IMR-90 (cell line): Measurements from ENCODE around the gene UGT2B15. TPM values are rescaled to one million over a fixed set of nuclear protein-coding genes. Genes with fewer than 3 reads are reported as not detected.
"Not testable (repeated sequence)": the region's sequence is repeated elsewhere in the genome, so short reads cannot be mapped to it uniquely, and the experiment has no call there.

Experiments used
- ATAC-seq: fragments of 200-7000 bp; cut with Tn5 transposase; 2 replicates; pipeline ENCODE4 v1.9.1; 2020; ENCODE audit warnings: low read depth, mild to moderate bottlenecking, moderate library complexity
- BruUV-seq: library from RNA; stranded (reverse); fragments of 400-500 nt; replicated peaks from 2 replicates; lab custom pipeline; 2021; lab: Mats Ljungman, UMichigan
- CTCF ChIA-PET: fragments of 300-600 bp; formaldehyde crosslinking; extraction: SDS; loops from one replicate; lab custom pipeline; 2021; ENCODE audit warnings: antibody characterized with exemption; lab: Yijun Ruan, JAX
- POLR2A ChIA-PET: fragments of 300-600 bp; sonication (Branson Sonifier 250); formaldehyde crosslinking; loops from one replicate; lab custom pipeline; 2022; ENCODE audit warnings: antibody characterized with exemption; ENCODE audit not compliant: unreplicated experiment; lab: Charles Lee
- DNase-seq: peaks from one replicate; pipeline ENCODE4 v3.0.0; 2013
- H2AFZ ChIP-seq: replicated peaks from 2 replicates; pipeline ENCODE3; 2013; ENCODE audit warnings: low read length, mild to moderate bottlenecking; ENCODE audit not compliant: poor library complexity
- H2AK5ac ChIP-seq: 2 replicates; pipeline ENCODE4 v1.6.1; 2013; ENCODE audit warnings: low read depth, low read length, inconsistent platforms
- H2AK9ac ChIP-seq: replicated peaks from 2 replicates; pipeline ENCODE3; 2013; ENCODE audit warnings: mild to moderate bottlenecking, low read depth, low read length, moderate library complexity; ENCODE audit not compliant: poor library complexity
- H2BK120ac ChIP-seq: 2 replicates; pipeline ENCODE4 v1.6.1; 2013; ENCODE audit warnings: low read depth, low read length, inconsistent platforms
- H2BK15ac ChIP-seq: 3 replicates; pipeline ENCODE4 v1.6.1; 2013; ENCODE audit warnings: low read depth, low read length, inconsistent platforms
- H2BK20ac ChIP-seq: 2 replicates; pipeline ENCODE4 v1.6.1; 2013; ENCODE audit warnings: low read depth, mild to moderate bottlenecking, inconsistent platforms, low read length, moderate library complexity
- H2BK5ac ChIP-seq: 2 replicates; pipeline ENCODE4 v1.6.1; 2013; ENCODE audit warnings: mild to moderate bottlenecking, low read depth, low read length, inconsistent platforms; ENCODE audit not compliant: poor library complexity, severe bottlenecking
- H3K14ac ChIP-seq: replicated peaks from 2 replicates; pipeline ENCODE4 v1.6.1; 2013; ENCODE audit warnings: low read depth, low read length, inconsistent platforms
- H3K18ac ChIP-seq: 2 replicates; pipeline ENCODE4 v1.6.1; 2013; ENCODE audit warnings: low read depth, low read length, control low read depth
- H3K23ac ChIP-seq: 2 replicates; pipeline ENCODE4 v1.6.1; 2013; ENCODE audit warnings: low read depth, low read length, inconsistent platforms
- H3K27ac ChIP-seq: 2 replicates; pipeline ENCODE4 v1.5.1; 2013; ENCODE audit warnings: mild to moderate bottlenecking, control low read depth, low read length; ENCODE audit not compliant: insufficient read depth
- H3K27me3 ChIP-seq: 2 replicates; pipeline ENCODE4 v1.6.1; 2013; ENCODE audit warnings: low read length; ENCODE audit not compliant: control insufficient read depth, insufficient read depth
- H3K36me3 ChIP-seq: 2 replicates; pipeline ENCODE4 v1.6.1; 2013; ENCODE audit warnings: low read length, mixed read lengths; ENCODE audit not compliant: control insufficient read depth, insufficient read depth
- H3K4ac ChIP-seq: 2 replicates; pipeline ENCODE4 v1.6.1; 2013; ENCODE audit warnings: low read depth, low read length, inconsistent platforms
- H3K4me1 ChIP-seq: 2 replicates; pipeline ENCODE4 v1.6.1; 2013; ENCODE audit warnings: low read length, mixed read lengths; ENCODE audit not compliant: control insufficient read depth, insufficient read depth
- H3K4me2 ChIP-seq: 2 replicates; pipeline ENCODE4 v1.6.1; 2013; ENCODE audit warnings: low read depth, mild to moderate bottlenecking, control low read depth, low read length, moderate library complexity
- H3K4me3 ChIP-seq: 2 replicates; pipeline ENCODE4 v1.5.1; 2013; ENCODE audit warnings: low read depth, mild to moderate bottlenecking, control low read depth, low read length, moderate library complexity; ENCODE audit not compliant: insufficient read depth
- H3K56ac ChIP-seq: 2 replicates; pipeline ENCODE4 v1.6.1; 2013; ENCODE audit warnings: low read length, inconsistent platforms; ENCODE audit not compliant: insufficient read depth; ENCODE audit errors: extremely low read depth
- H3K79me1 ChIP-seq, 2 experiments: 2 replicates each; pipeline ENCODE4 v1.6.1; 2013; ENCODE audit warnings: low read length in 2 of 2, inconsistent platforms in 1 of 2, low read depth in 1 of 2
- H3K9ac ChIP-seq: 2 replicates; pipeline ENCODE4 v1.6.1; 2013; ENCODE audit warnings: low read depth, low read length, control low read depth
- H3K9me1 ChIP-seq: 2 replicates; pipeline ENCODE4 v1.6.1; 2013; ENCODE audit warnings: low read length, inconsistent platforms; ENCODE audit not compliant: insufficient read depth
- H3K9me3 ChIP-seq: 2 replicates; pipeline ENCODE4 v1.6.1; 2013; ENCODE audit warnings: low read length; ENCODE audit not compliant: control insufficient read depth, insufficient read depth
- H4K20me1 ChIP-seq: 2 replicates; pipeline ENCODE4 v1.6.1; 2013; ENCODE audit warnings: low read length, inconsistent platforms; ENCODE audit not compliant: insufficient read depth
- H4K5ac ChIP-seq: 2 replicates; pipeline ENCODE4 v1.6.1; 2013; ENCODE audit warnings: mild to moderate bottlenecking, low read depth, low read length, control low read depth
- H4K8ac ChIP-seq, 2 experiments: 2 replicates each; pipeline ENCODE4 v1.6.1; 2013; ENCODE audit warnings: low read depth in 2 of 2, low read length in 2 of 2, control low read depth in 1 of 2, inconsistent platforms in 1 of 2
- H4K91ac ChIP-seq: 2 replicates; pipeline ENCODE4 v1.6.1; 2013; ENCODE audit warnings: low read depth, low read length, inconsistent platforms; ENCODE audit not compliant: insufficient read depth
- WGBS, 2 experiments: methylation state at CpG; one replicate each; pipeline versions ENCODE4 v1.1.5 to v1.1.7; 2013; ENCODE audit warnings: missing lambda C conversion rate in 2 of 2; ENCODE audit not compliant: insufficient read length in 1 of 2; ENCODE audit errors: extremely low coverage in 2 of 2; 5-methylcytosine and 5-hydroxymethylcytosine counted together
- dilution Hi-C: fragments of 300-500 bp; cut with HindIII; formaldehyde crosslinking; loops from one replicate; pipeline ENCODE4 v1.14.3; 2018; ENCODE audit warnings: low sequenced_read_pairs; ENCODE audit not compliant: unreplicated experiment
- in situ Hi-C: fragments of 300-500 bp; cut with MboI; formaldehyde crosslinking; loops from 3 replicates; pipeline ENCODE4 v1.14.3; 2019; ENCODE audit warnings: low sequenced_read_pairs, inconsistent platforms, mixed read lengths
- intact Hi-C: fragments of 100-400 bp; cut with micrococcal nuclease; formaldehyde crosslinking; loops from 2 replicates; pipeline ENCODE4 v1.10.0; 2022
- polyA plus RNA-seq, 3 experiments: library from polyadenylated mRNA; depleted of rRNA; stranded (reverse); fragments of >200 nt; gene quantifications; 2 replicates each; pipeline ENCODE4 v1.2.3, GENCODE V29; 2012; ENCODE audit warnings: low replicate concordance in 1 of 3
- total RNA-seq: library from RNA; depleted of rRNA; stranded (reverse); fragments of >200 nt; gene quantifications from 2 replicates; pipeline ENCODE4 v1.2.3, GENCODE V29; 2012

Gene UGT2B15
- total and polyA plus RNA-seq, 2 of the 4 experiments (the other 2 are of a cell fraction), result not detected

DNA sequence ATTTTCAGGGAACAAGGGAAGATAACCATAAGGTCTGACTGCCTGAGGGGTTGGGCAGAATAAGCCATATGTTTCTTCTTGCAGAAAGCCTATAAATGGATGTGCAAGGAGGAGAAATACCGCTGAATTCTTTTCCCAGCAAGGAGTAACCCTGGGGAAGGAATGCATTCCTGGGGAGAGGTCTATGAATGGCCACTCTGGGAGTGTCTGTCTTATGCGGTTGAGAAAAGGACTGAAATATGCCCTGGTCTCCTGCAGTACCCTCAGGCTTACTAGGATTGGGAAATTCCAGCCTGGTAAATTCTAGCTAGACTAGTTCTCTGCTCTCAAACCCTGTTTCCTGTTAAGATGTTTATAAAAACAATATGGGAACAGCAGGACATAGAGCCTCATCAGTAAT, 32.7 kb upstream of the UGT2B15 start:
- H3K56ac ChIP-seq, H3K9me1 ChIP-seq, H3K27ac ChIP-seq, H2BK5ac ChIP-seq, H3K4me1 ChIP-seq, CTCF ChIA-PET, intact Hi-C loops, H3K36me3 ChIP-seq, BruUV-seq, H3K4ac ChIP-seq, dilution Hi-C loops, H3K79me1 ChIP-seq, POLR2A ChIA-PET, H2BK120ac ChIP-seq, H3K14ac ChIP-seq, H2BK20ac ChIP-seq, H3K18ac ChIP-seq, ATAC-seq, H4K20me1 ChIP-seq, DNase-seq, H2AFZ ChIP-seq, H2AK5ac ChIP-seq, in situ Hi-C loops, H3K4me2 ChIP-seq, H3K9me3 ChIP-seq, H3K9ac ChIP-seq, H2AK9ac ChIP-seq, H2BK15ac ChIP-seq, H3K27me3 ChIP-seq, H4K8ac ChIP-seq, H3K4me3 ChIP-seq, H4K91ac ChIP-seq, H4K5ac ChIP-seq, H3K23ac ChIP-seq: not testable (repeated sequence)
- no CpG with 5 or more reads among the region's 2 CpGs for WGBS, 2 experiments
